GM19397 (cell line): ENCODE data around the gene LTC4S.

Experiments
- ATAC-seq: cut with Tn5 transposase; IDR thresholded peaks from one replicate; pipeline ENCODE4 v1.9.1; 2021; ENCODE audit warnings: mild to moderate bottlenecking, moderate library complexity; ENCODE audit not compliant: unreplicated experiment

Gene LTC4S

GRCh38 chr5:179840766-179841165 lies 47.0 kb downstream of the LTC4S start:
- ATAC-seq: no peak

GRCh38 chr5:179841621-179842020 lies 47.8 kb downstream of the LTC4S start:
- ATAC-seq: no peak
